Measurements from ENCODE around the gene ITK.

The ITK gene

DNA sequence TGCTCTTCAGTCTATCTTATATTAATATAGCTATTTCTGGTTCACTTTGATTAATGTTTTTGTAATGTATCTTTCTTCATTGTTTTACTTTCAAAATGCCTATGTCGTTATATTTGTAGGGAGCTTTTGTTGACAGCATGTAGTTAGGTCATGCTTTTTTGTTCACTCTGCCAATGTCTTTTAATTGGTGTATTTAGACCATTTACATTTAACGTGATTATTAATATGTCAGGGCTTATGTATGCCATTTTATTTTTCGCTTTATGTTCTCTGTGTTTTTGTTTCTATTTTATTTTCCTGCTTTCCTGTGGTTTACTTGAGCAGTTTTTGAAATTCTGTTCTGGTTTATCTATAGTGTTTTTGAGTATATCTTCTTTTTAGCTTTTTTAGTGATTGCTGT lies 25.3 kb upstream of the ITK start:
- H2AFZ ChIP-seq (ENCODE audit: low read depth) = no peak overlapping the region
- H3K4me2 ChIP-seq = no peak overlapping the region
- H3K4me3 ChIP-seq (IDR thresholded peaks at IDR 0.05; ENCODE audit: insufficient read depth, low read depth, low read length) = no peak overlapping the region
- no peaks in the 10 kb centered on the region for H3K27me3 ChIP-seq (ENCODE audit: insufficient read depth, low read depth)
- H3K36me3 ChIP-seq (ENCODE audit: insufficient read depth) = no peaks in the 10 kb centered on the region
- H3K4me1 ChIP-seq (ENCODE audit: low read depth, poor library complexity, severe bottlenecking) = no peaks in the 10 kb centered on the region
- H3K79me2 ChIP-seq (ENCODE audit: insufficient read depth, low read depth) = no peaks in the 10 kb centered on the region
- TF ChIP-seq, protein P1, sequence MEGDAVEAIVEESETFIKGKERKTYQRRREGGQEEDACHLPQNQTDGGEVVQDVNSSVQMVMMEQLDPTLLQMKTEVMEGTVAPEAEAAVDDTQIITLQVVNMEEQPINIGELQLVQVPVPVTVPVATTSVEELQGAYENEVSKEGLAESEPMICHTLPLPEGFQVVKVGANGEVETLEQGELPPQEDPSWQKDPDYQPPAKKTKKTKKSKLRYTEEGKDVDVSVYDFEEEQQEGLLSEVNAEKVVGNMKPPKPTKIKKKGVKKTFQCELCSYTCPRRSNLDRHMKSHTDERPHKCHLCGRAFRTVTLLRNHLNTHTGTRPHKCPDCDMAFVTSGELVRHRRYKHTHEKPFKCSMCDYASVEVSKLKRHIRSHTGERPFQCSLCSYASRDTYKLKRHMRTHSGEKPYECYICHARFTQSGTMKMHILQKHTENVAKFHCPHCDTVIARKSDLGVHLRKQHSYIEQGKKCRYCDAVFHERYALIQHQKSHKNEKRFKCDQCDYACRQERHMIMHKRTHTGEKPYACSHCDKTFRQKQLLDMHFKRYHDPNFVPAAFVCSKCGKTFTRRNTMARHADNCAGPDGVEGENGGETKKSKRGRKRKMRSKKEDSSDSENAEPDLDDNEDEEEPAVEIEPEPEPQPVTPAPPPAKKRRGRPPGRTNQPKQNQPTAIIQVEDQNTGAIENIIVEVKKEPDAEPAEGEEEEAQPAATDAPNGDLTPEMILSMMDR (conservative IDR thresholded peaks at IDR 0.05; ENCODE audit: low read depth, low read length) = no peak
- H4K20me1 ChIP-seq (ENCODE audit: insufficient read depth) = no peaks in the 10 kb centered on the region
- no peak overlapping the region for H3K9ac ChIP-seq
- no peak overlapping the region for H3K27ac ChIP-seq

DNA sequence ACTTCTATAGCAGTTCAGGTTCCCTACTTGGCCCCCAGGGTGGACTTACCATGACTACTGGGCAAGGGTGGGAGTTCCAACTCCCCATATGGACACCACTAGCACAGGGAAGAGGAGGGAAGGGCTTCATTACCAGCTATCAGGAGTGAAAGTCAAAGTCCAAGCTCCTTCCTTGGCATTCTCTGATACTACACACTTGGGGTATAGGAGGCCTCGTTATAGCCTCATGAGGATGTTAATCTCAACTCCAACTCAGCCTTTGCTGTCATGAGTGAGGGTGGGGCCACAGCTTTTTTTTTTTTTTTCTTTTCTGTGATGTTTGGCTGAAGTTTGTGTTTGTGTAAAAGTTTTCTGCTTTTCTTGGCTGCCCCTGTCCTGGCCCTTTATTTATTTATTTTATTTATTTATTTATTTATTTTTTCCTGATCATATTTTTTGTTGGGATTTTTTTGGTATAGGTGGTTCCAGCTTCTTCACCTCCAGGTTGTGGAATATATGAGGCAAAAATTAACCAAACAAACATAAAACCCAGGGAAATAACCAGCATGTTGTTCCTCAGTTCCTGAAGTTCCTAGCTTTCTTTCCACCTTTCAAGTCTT lies 23.2 kb upstream of the ITK start:
- Histone ChIP-seq H3K4me1 (ENCODE audit: low read depth, poor library complexity, severe bottlenecking) (no peaks in the 10 kb centered on the region), H3K36me3 (ENCODE audit: insufficient read depth) (no peaks in the 10 kb centered on the region), H4K20me1 (ENCODE audit: insufficient read depth) (no peaks in the 10 kb centered on the region), H3K27ac (no peak overlapping the region), H3K9ac (no peak overlapping the region), H3K27me3 (ENCODE audit: insufficient read depth, low read depth) (no peaks in the 10 kb centered on the region), H3K79me2 (ENCODE audit: insufficient read depth, low read depth) (no peaks in the 10 kb centered on the region), H3K4me3 (IDR thresholded peaks at IDR 0.05; ENCODE audit: insufficient read depth, low read depth, low read length) (no peak overlapping the region), H3K4me2 (no peak overlapping the region), H2AFZ (ENCODE audit: low read depth) (no peak overlapping the region)
- TF ChIP-seq, protein P1 (conservative IDR thresholded peaks at IDR 0.05; ENCODE audit: low read depth, low read length) = no peak

DNA sequence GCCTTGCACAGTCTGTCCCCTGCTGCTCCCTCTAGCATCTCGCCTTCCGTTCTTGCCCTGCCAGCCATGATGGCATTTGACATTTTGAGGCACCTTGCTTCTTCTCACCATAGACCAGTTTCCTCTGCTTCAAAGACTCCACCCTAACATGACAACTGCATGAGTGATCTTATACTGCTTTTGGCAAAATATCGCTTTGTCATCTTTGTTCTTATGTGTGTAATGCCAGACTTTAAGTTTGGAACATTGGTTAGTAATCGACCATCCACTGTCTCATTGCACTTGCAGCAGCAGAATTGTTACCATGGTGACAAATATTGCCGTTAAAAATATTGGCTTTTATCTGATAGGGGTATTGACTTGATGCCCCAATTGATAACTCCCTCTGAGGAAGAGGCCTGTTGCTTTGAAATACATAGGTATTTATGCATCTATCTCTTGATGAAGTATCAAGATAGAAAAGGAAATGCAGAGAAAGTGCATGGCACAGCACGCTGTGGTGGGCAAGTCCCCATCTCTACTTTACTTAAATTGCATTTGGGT lies 21.4 kb upstream of the ITK start:
- H3K4me3 ChIP-seq (IDR thresholded peaks at IDR 0.05; ENCODE audit: insufficient read depth, low read depth, low read length) = no peak overlapping the region
- no peak overlapping the region for H3K4me2 ChIP-seq
- no peak overlapping the region for H3K9ac ChIP-seq

DNA sequence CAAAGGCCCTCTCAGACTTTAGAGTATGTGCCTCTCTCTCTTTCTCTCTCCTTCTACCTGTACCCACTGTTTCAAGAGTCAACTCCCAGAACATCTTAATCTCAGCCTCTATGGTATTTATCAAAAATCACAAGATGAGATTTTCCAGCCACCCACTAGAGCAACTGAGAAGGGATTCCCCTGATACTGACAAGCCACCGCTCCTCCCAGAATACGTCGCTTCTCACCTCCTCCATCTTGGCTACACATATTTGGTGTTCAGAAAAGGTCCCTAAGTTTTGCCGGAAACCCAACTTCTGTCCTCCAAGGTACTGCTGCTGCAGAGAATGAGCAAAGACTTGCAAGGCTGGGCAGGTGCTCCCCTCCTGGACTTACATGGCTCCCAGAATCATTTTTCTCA lies 20.6 kb upstream of the ITK start:
- Histone ChIP-seq H3K36me3 (ENCODE audit: insufficient read depth) (no peaks in the 10 kb centered on the region), H4K20me1 (ENCODE audit: insufficient read depth) (no peaks in the 10 kb centered on the region), H3K9ac (no peak overlapping the region), H2AFZ (ENCODE audit: low read depth) (no peak overlapping the region), H3K4me1 (ENCODE audit: low read depth, poor library complexity, severe bottlenecking) (no peaks in the 10 kb centered on the region), H3K79me2 (ENCODE audit: insufficient read depth, low read depth) (no peaks in the 10 kb centered on the region), H3K4me3 (IDR thresholded peaks at IDR 0.05; ENCODE audit: insufficient read depth, low read depth, low read length) (no peak overlapping the region), H3K4me2 (no peak overlapping the region), H3K27me3 (ENCODE audit: insufficient read depth, low read depth) (no peaks in the 10 kb centered on the region), H3K27ac (no peak overlapping the region)
- TF ChIP-seq, protein P1 (conservative IDR thresholded peaks at IDR 0.05; ENCODE audit: low read depth, low read length) = no peak

More for the DNA sequence above, 21.4 kb upstream of the ITK start:
- Histone ChIP-seq H3K36me3 (ENCODE audit: insufficient read depth) (no peaks in the 10 kb centered on the region), H3K27me3 (ENCODE audit: insufficient read depth, low read depth) (no peaks in the 10 kb centered on the region), H2AFZ (ENCODE audit: low read depth) (no peak overlapping the region), H3K4me1 (ENCODE audit: low read depth, poor library complexity, severe bottlenecking) (no peaks in the 10 kb centered on the region), H3K79me2 (ENCODE audit: insufficient read depth, low read depth) (no peaks in the 10 kb centered on the region), H3K27ac (no peak overlapping the region), H4K20me1 (ENCODE audit: insufficient read depth) (no peaks in the 10 kb centered on the region)
- TF ChIP-seq, protein P1 (conservative IDR thresholded peaks at IDR 0.05; ENCODE audit: low read depth, low read length) = no peak
